ENCODE results near the gene PJA1. TPM values are rescaled to one million over a fixed set of nuclear protein-coding genes. Genes with fewer than 3 reads are reported as not detected.

The PJA1 gene
- total RNA-seq, 1 experiment from 2014 or later, result 13.4 TPM

GRCh38 chrX:69144838-69145680 lies 20.2 kb downstream of the PJA1 start:
- intact Hi-C loops (cut with micrococcal nuclease; ENCODE audit: unreplicated experiment), result no loop called here
- peak; percentile 4 to 38 for DNase-seq
- Histone ChIP-seq H3K27me3 (replicated peaks; ENCODE audit: control insufficient read depth, insufficient read depth, low read length) (no peaks in the 10 kb centered on the region), H3K9me3 (no peaks in the 10 kb centered on the region), H3K4me3 (ENCODE audit: low read depth, low read length) (no peak overlapping the region), H3K36me3 (ENCODE audit: control insufficient read depth, insufficient read depth, low read length) (no peaks in the 10 kb centered on the region), H3K4me1 (no peaks in the 10 kb centered on the region)
- H3K36me3 Mint-ChIP-seq (ENCODE audit: insufficient read depth, unreplicated experiment), result no peaks in the 10 kb centered on the region
- no peaks in the 10 kb centered on the region for H3K4me1 Mint-ChIP-seq (ENCODE audit: low read depth, unreplicated experiment)
- BruUV-seq (replicated peaks), result no TSS peak
- POLR2A ChIA-PET, result no interaction called here
- TF ChIP-seq, protein P1, sequence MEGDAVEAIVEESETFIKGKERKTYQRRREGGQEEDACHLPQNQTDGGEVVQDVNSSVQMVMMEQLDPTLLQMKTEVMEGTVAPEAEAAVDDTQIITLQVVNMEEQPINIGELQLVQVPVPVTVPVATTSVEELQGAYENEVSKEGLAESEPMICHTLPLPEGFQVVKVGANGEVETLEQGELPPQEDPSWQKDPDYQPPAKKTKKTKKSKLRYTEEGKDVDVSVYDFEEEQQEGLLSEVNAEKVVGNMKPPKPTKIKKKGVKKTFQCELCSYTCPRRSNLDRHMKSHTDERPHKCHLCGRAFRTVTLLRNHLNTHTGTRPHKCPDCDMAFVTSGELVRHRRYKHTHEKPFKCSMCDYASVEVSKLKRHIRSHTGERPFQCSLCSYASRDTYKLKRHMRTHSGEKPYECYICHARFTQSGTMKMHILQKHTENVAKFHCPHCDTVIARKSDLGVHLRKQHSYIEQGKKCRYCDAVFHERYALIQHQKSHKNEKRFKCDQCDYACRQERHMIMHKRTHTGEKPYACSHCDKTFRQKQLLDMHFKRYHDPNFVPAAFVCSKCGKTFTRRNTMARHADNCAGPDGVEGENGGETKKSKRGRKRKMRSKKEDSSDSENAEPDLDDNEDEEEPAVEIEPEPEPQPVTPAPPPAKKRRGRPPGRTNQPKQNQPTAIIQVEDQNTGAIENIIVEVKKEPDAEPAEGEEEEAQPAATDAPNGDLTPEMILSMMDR (IDR thresholded peaks at IDR 0.05; ENCODE audit: insufficient read depth in 1 of 2, low read depth in 1 of 2, low read length in 1 of 2, severe bottlenecking in 1 of 2, unreplicated experiment in 1 of 2), result no peak
- no peaks in the 10 kb centered on the region for H3K9me3 Mint-ChIP-seq (ENCODE audit: unreplicated experiment)
- H3K27me3 Mint-ChIP-seq (ENCODE audit: insufficient read depth, unreplicated experiment), result no peaks in the 10 kb centered on the region
- CTCF ChIA-PET, result interaction anchor here (0.6 to 1.1 kb wide), 2 partner anchors 317 to 1654 kb away, joined by 3 read pairs; no protein-coding TSS in a partner anchor
- H3K27ac Mint-ChIP-seq (ENCODE audit: unreplicated experiment), result no peak overlapping the region
- no peak overlapping the region for H3K4me3 Mint-ChIP-seq (ENCODE audit: unreplicated experiment)

- TF ChIP-seq, protein P1 (IDR thresholded peaks at IDR 0.05; ENCODE audit: insufficient read depth in 1 of 2, low read depth in 1 of 2, low read length in 1 of 2, severe bottlenecking in 1 of 2, unreplicated experiment in 1 of 2), result no peak
- no TSS peak for BruUV-seq (replicated peaks)
- H3K9me3 Mint-ChIP-seq (ENCODE audit: unreplicated experiment), result no peaks in the 10 kb centered on the region
- H3K4me1 Mint-ChIP-seq (ENCODE audit: low read depth, unreplicated experiment), result no peaks in the 10 kb centered on the region
- Histone ChIP-seq H3K27me3 (replicated peaks; ENCODE audit: control insufficient read depth, insufficient read depth, low read length) (no peaks in the 10 kb centered on the region), H3K4me1 (no peaks in the 10 kb centered on the region), H3K9me3 (no peaks in the 10 kb centered on the region), H3K4me3 (ENCODE audit: low read depth, low read length) (no peak overlapping the region), H3K36me3 (ENCODE audit: control insufficient read depth, insufficient read depth, low read length) (no peaks in the 10 kb centered on the region)
- no peak overlapping the region for H3K27ac Mint-ChIP-seq (ENCODE audit: unreplicated experiment)
- POLR2A ChIA-PET, result no interaction called here
- CTCF ChIA-PET, result no interaction called here
- no peak for DNase-seq
- H3K36me3 Mint-ChIP-seq (ENCODE audit: insufficient read depth, unreplicated experiment), result no peaks in the 10 kb centered on the region
- intact Hi-C loops (cut with micrococcal nuclease; ENCODE audit: unreplicated experiment), result no loop called here
- no peaks in the 10 kb centered on the region for H3K27me3 Mint-ChIP-seq (ENCODE audit: insufficient read depth, unreplicated experiment)
- no peak overlapping the region for H3K4me3 Mint-ChIP-seq (ENCODE audit: unreplicated experiment)
Measured at GRCh38 chrX:69143530-69143929, 21.7 kb downstream of the PJA1 start.

DNA sequence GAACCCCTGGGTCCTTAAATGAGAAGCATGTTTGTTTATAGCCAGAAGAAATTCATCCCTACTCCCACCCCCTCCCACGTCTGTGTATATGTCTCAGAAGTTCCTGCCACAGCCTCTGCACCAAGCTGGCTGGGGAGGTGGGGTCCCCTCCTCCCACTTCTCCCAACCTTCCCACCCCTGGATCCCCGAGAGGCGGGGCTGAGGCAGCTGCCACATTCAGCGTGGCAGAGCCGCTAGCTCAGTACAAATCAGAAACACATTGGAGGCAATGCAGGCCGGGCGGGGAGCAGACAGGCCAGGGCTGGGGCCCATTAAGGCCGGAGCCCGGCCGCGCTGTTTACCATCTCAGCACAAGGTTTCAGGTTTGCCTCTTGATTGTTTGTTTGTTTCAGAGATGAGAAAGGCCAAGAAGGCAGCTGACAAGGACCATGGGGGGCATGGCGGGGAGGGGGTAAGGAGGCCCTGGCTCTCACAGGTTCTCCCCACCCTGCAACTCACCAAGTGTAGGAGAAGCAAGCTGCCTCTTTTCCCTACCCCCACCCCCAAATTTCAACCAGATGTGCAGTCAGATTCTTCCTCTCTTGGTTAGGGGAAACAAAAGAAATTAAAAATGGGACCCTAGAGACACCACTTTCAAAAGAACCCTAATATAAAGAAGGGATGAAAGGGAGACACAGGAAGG lies 22.3 kb downstream of the PJA1 start:
- Histone ChIP-seq H3K27me3 (replicated peaks; ENCODE audit: control insufficient read depth, insufficient read depth, low read length) (no peaks in the 10 kb centered on the region), H3K36me3 (ENCODE audit: control insufficient read depth, insufficient read depth, low read length) (no peaks in the 10 kb centered on the region), H3K4me3 (ENCODE audit: low read depth, low read length) (no peak overlapping the region), H3K4me1 (no peaks in the 10 kb centered on the region), H3K9me3 (no peaks in the 10 kb centered on the region)
- Mint-ChIP-seq H3K9me3 (ENCODE audit: unreplicated experiment) (no peaks in the 10 kb centered on the region), H3K27ac (ENCODE audit: unreplicated experiment) (no peak overlapping the region), H3K36me3 (ENCODE audit: insufficient read depth, unreplicated experiment) (no peaks in the 10 kb centered on the region), H3K4me3 (ENCODE audit: unreplicated experiment) (no peak overlapping the region), H3K4me1 (ENCODE audit: low read depth, unreplicated experiment) (no peaks in the 10 kb centered on the region), H3K27me3 (ENCODE audit: insufficient read depth, unreplicated experiment) (no peaks in the 10 kb centered on the region)
- no peak for DNase-seq
- CTCF ChIA-PET, result no interaction called here
- intact Hi-C loops (cut with micrococcal nuclease; ENCODE audit: unreplicated experiment), result no loop called here
- POLR2A ChIA-PET, result interaction anchor here (0.5 kb wide), 1 partner anchor 59 kb away, joined by 6 read pairs; no protein-coding TSS in a partner anchor
- TF ChIP-seq, protein P1 (IDR thresholded peaks at IDR 0.05; ENCODE audit: insufficient read depth in 1 of 2, low read depth in 1 of 2, low read length in 1 of 2, severe bottlenecking in 1 of 2, unreplicated experiment in 1 of 2), result no peak
- BruUV-seq (replicated peaks), result no TSS peak

All from Caco-2 (cell line).